ENCODE results near the gene DLG2.
"Not testable (repeated sequence)": the region's sequence is repeated elsewhere in the genome, so short reads cannot be mapped to it uniquely, and the experiment has no call there.

The DLG2 gene

GRCh38 chr11:85277693-85278092 lies 349.5 kb downstream of the DLG2 start:
- H3K4me2 ChIP-seq (ENCODE audit: low read length): no peak overlapping the region
- H3K27me3 ChIP-seq (ENCODE audit: insufficient read depth, low read length): no peaks in the 10 kb centered on the region
- no peaks in the 10 kb centered on the region for H3K4me1 ChIP-seq (ENCODE audit: insufficient read depth, low read length, severe bottlenecking)
- no peaks in the 10 kb centered on the region for H3K9me2 ChIP-seq (ENCODE audit: low read depth, low read length)
- no peak overlapping the region for H3K27ac ChIP-seq (ENCODE audit: low read depth, low read length, poor library complexity, severe bottlenecking)
- no peak overlapping the region for H3K4me3 ChIP-seq (ENCODE audit: low read depth, low read length, poor library complexity, severe bottlenecking)
- H3F3A ChIP-seq (ENCODE audit: insufficient read depth, low read length): no peaks in the 10 kb centered on the region
- H3K9me3 ChIP-seq (ENCODE audit: low read length): no peaks in the 10 kb centered on the region
- TF ChIP-seq CTCF (IDR thresholded peaks at IDR 0.05; ENCODE audit: low read length) (no peak), EZH2 (IDR thresholded peaks at IDR 0.05; ENCODE audit: borderline replicate concordance, low read length) (no peak)
- H3K36me3 ChIP-seq (ENCODE audit: insufficient read depth, low read length): no peaks in the 10 kb centered on the region
- no peak overlapping the region for H2AFZ ChIP-seq (ENCODE audit: low read length)
- no peak overlapping the region for H3K9ac ChIP-seq (ENCODE audit: low read length)
- H3K79me2 ChIP-seq (ENCODE audit: insufficient read depth, low read length): no peaks in the 10 kb centered on the region
- no peaks in the 10 kb centered on the region for H4K20me1 ChIP-seq (ENCODE audit: insufficient read depth, low read length)

- TF ChIP-seq CTCF (IDR thresholded peaks at IDR 0.05; ENCODE audit: low read length): no peak
- no peak for TF ChIP-seq EZH2 (IDR thresholded peaks at IDR 0.05; ENCODE audit: borderline replicate concordance, low read length)
- Histone ChIP-seq H3K4me1 (ENCODE audit: insufficient read depth, low read length, severe bottlenecking) (no peaks in the 10 kb centered on the region), H3K9ac (ENCODE audit: low read length) (no peak overlapping the region), H3K27ac (ENCODE audit: low read depth, low read length, poor library complexity, severe bottlenecking) (no peak overlapping the region), H3K9me3 (ENCODE audit: low read length) (no peaks in the 10 kb centered on the region), H3K9me2 (ENCODE audit: low read depth, low read length) (no peaks in the 10 kb centered on the region), H4K20me1 (ENCODE audit: insufficient read depth, low read length) (no peaks in the 10 kb centered on the region), H3K79me2 (ENCODE audit: insufficient read depth, low read length) (no peaks in the 10 kb centered on the region), H3K36me3 (ENCODE audit: insufficient read depth, low read length) (no peaks in the 10 kb centered on the region), H3K4me3 (ENCODE audit: low read depth, low read length, poor library complexity, severe bottlenecking) (no peak overlapping the region), H3K4me2 (ENCODE audit: low read length) (no peak overlapping the region), H3K27me3 (ENCODE audit: insufficient read depth, low read length) (no peaks in the 10 kb centered on the region), H2AFZ (ENCODE audit: low read length) (no peak overlapping the region), H3F3A (ENCODE audit: insufficient read depth, low read length) (no peaks in the 10 kb centered on the region)
These were observed 350.8 kb downstream of the DLG2 start for GRCh38 chr11:85276332-85276731.

GRCh38 chr11:85270315-85270714 lies 356.8 kb downstream of the DLG2 start:
- H3K4me3 ChIP-seq (ENCODE audit: low read depth, low read length, poor library complexity, severe bottlenecking); H3K36me3 ChIP-seq (ENCODE audit: insufficient read depth, low read length); H3K4me2 ChIP-seq (ENCODE audit: low read length); H2AFZ ChIP-seq (ENCODE audit: low read length); H3K79me2 ChIP-seq (ENCODE audit: insufficient read depth, low read length); H3K9ac ChIP-seq (ENCODE audit: low read length); H3K9me2 ChIP-seq (ENCODE audit: low read depth, low read length); H3K27ac ChIP-seq (ENCODE audit: low read depth, low read length, poor library complexity, severe bottlenecking); H3K4me1 ChIP-seq (ENCODE audit: insufficient read depth, low read length, severe bottlenecking); H3K27me3 ChIP-seq (ENCODE audit: insufficient read depth, low read length); H3K9me3 ChIP-seq (ENCODE audit: low read length); H3F3A ChIP-seq (ENCODE audit: insufficient read depth, low read length); H4K20me1 ChIP-seq (ENCODE audit: insufficient read depth, low read length): not testable (repeated sequence)

- no peaks in the 10 kb centered on the region for H3K9me3 ChIP-seq (ENCODE audit: low read length)
These were observed 358.0 kb downstream of the DLG2 start for GRCh38 chr11:85269109-85269508.

More at GRCh38 chr11:85269109-85269508, 358.0 kb downstream of the DLG2 start:
- Histone ChIP-seq H3K9me2 (ENCODE audit: low read depth, low read length) (no peaks in the 10 kb centered on the region), H3K9ac (ENCODE audit: low read length) (no peak overlapping the region), H3K4me1 (ENCODE audit: insufficient read depth, low read length, severe bottlenecking) (no peaks in the 10 kb centered on the region), H3K27me3 (ENCODE audit: insufficient read depth, low read length) (no peaks in the 10 kb centered on the region), H3K4me3 (ENCODE audit: low read depth, low read length, poor library complexity, severe bottlenecking) (no peak overlapping the region), H4K20me1 (ENCODE audit: insufficient read depth, low read length) (no peaks in the 10 kb centered on the region), H3K36me3 (ENCODE audit: insufficient read depth, low read length) (no peaks in the 10 kb centered on the region), H3K4me2 (ENCODE audit: low read length) (no peak overlapping the region), H3K27ac (ENCODE audit: low read depth, low read length, poor library complexity, severe bottlenecking) (no peak overlapping the region), H3F3A (ENCODE audit: insufficient read depth, low read length) (no peaks in the 10 kb centered on the region), H3K79me2 (ENCODE audit: insufficient read depth, low read length) (no peaks in the 10 kb centered on the region), H2AFZ (ENCODE audit: low read length) (no peak overlapping the region)
- no peak for TF ChIP-seq EZH2 (IDR thresholded peaks at IDR 0.05; ENCODE audit: borderline replicate concordance, low read length)
- TF ChIP-seq CTCF (IDR thresholded peaks at IDR 0.05; ENCODE audit: low read length): no peak

Measured in OCI-LY1 (cell line).